DOHH2 (cell line): Measurements from ENCODE around the gene PRSS48.

Source experiments
- H3F3A ChIP-seq: fragments of 200-600 bp; sonication (generic), shearing (Covaris generic); 2 replicates; pipeline ENCODE4 v1.6.0; 2016; ENCODE audit warnings: antibody characterized with exemption, mild to moderate bottlenecking; ENCODE audit not compliant: control insufficient read depth, insufficient read depth
- H3K27ac ChIP-seq: fragments of 200-600 bp; sonication (generic); 2 replicates; pipeline ENCODE4 v1.5.1; 2014; ENCODE audit warnings: low read depth, mild to moderate bottlenecking, low read length, moderate library complexity
- H3K27me3 ChIP-seq: fragments of 200-600 bp; sonication (generic); 2 replicates; pipeline ENCODE4 v1.6.1; 2014; ENCODE audit warnings: mild to moderate bottlenecking, low read length, mixed read lengths; ENCODE audit not compliant: control insufficient read depth
- H3K36me3 ChIP-seq: fragments of 200-600 bp; sonication (generic); 2 replicates; pipeline ENCODE4 v1.6.1; 2014; ENCODE audit warnings: mild to moderate bottlenecking, low read length, moderate library complexity, mixed read lengths; ENCODE audit not compliant: control insufficient read depth
- H3K4me1 ChIP-seq: fragments of 200-600 bp; sonication (generic); 2 replicates; pipeline ENCODE4 v1.6.1; 2014; ENCODE audit warnings: mild to moderate bottlenecking, low read length, mixed read lengths; ENCODE audit not compliant: control insufficient read depth
- H3K4me2 ChIP-seq: fragments of 200-600 bp; sonication (generic); 2 replicates; pipeline ENCODE4 v1.6.0; 2014; ENCODE audit warnings: mild to moderate bottlenecking, low read length, moderate library complexity
- H3K4me3 ChIP-seq: fragments of 200-600 bp; sonication (generic); 2 replicates; pipeline ENCODE4 v1.5.1; 2014; ENCODE audit warnings: mild to moderate bottlenecking, low read length, mixed read lengths
- H3K79me2 ChIP-seq: fragments of 200-600 bp; sonication (generic); 2 replicates; pipeline ENCODE4 v1.6.1; 2014; ENCODE audit warnings: mild to moderate bottlenecking, low read length, mixed read lengths; ENCODE audit not compliant: control insufficient read depth
- H3K9me2 ChIP-seq: fragments of 200-600 bp; sonication (generic); replicated peaks from 2 replicates; pipeline ENCODE4 v1.6.1; 2014; ENCODE audit warnings: mild to moderate bottlenecking, low read length, mixed read lengths; ENCODE audit not compliant: control insufficient read depth
- H3K9me3 ChIP-seq: fragments of 200-600 bp; sonication (generic); 2 replicates; pipeline ENCODE4 v1.6.1; 2014; ENCODE audit warnings: antibody characterized with exemption, low read length, mixed read lengths; ENCODE audit not compliant: control insufficient read depth, insufficient read depth
- H4K20me1 ChIP-seq: fragments of 200-600 bp; sonication (generic); 2 replicates; pipeline ENCODE4 v1.6.0; 2014; ENCODE audit warnings: low read depth, mild to moderate bottlenecking, antibody characterized with exemption, low read length, moderate library complexity; ENCODE audit not compliant: control insufficient read depth, insufficient read depth
- EZH2phosphoT487 ChIP-seq: fragments of 200-600 bp; sonication (generic); IDR thresholded peaks from 2 replicates; pipeline ENCODE4 v1.6.1; 2017; ENCODE audit warnings: borderline replicate concordance, mild to moderate bottlenecking, antibody characterized with exemption, low read length, moderate library complexity, mixed read lengths
- TF ChIP-seq, protein P1 (sequence below): fragments of 200-600 bp; sonication (generic); IDR thresholded peaks from one replicate; pipeline ENCODE4 v1.5.1; 2014; ENCODE audit warnings: antibody characterized with exemption, mild to moderate bottlenecking, low read depth, low read length; ENCODE audit not compliant: poor library complexity, severe bottlenecking

PRSS48 gene

GRCh38 chr4:151324124-151324751 lies 47.3 kb downstream of the PRSS48 start:
- Histone ChIP-seq H4K20me1 (no peaks in the 10 kb centered on the region), H3K27ac (no peak overlapping the region), H3K36me3 (no peaks in the 10 kb centered on the region), H3K4me2 (no peak overlapping the region), H3K27me3 (no peaks in the 10 kb centered on the region), H3K4me3 (no peak overlapping the region), H3F3A (no peaks in the 10 kb centered on the region), H3K79me2 (no peaks in the 10 kb centered on the region), H3K9me3 (no peaks in the 10 kb centered on the region), H3K4me1 (no peaks in the 10 kb centered on the region), H3K9me2 (no peaks in the 10 kb centered on the region)
- TF ChIP-seq, protein P1, sequence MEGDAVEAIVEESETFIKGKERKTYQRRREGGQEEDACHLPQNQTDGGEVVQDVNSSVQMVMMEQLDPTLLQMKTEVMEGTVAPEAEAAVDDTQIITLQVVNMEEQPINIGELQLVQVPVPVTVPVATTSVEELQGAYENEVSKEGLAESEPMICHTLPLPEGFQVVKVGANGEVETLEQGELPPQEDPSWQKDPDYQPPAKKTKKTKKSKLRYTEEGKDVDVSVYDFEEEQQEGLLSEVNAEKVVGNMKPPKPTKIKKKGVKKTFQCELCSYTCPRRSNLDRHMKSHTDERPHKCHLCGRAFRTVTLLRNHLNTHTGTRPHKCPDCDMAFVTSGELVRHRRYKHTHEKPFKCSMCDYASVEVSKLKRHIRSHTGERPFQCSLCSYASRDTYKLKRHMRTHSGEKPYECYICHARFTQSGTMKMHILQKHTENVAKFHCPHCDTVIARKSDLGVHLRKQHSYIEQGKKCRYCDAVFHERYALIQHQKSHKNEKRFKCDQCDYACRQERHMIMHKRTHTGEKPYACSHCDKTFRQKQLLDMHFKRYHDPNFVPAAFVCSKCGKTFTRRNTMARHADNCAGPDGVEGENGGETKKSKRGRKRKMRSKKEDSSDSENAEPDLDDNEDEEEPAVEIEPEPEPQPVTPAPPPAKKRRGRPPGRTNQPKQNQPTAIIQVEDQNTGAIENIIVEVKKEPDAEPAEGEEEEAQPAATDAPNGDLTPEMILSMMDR: no peak
- TF ChIP-seq EZH2phosphoT487: no peak

GRCh38 chr4:151324752-151325110 lies 47.8 kb downstream of the PRSS48 start:
- H3K79me2 ChIP-seq: no peaks in the 10 kb centered on the region
- H3K4me2 ChIP-seq: no peak overlapping the region
- no peak overlapping the region for H3K4me3 ChIP-seq
- H3K27ac ChIP-seq: no peak overlapping the region
- TF ChIP-seq, protein P1: no peak
- TF ChIP-seq EZH2phosphoT487: no peak
- H3K36me3 ChIP-seq: no peaks in the 10 kb centered on the region
- H3F3A ChIP-seq: no peaks in the 10 kb centered on the region
- H3K9me3 ChIP-seq: no peaks in the 10 kb centered on the region
- no peaks in the 10 kb centered on the region for H4K20me1 ChIP-seq
- H3K27me3 ChIP-seq: no peaks in the 10 kb centered on the region
- H3K4me1 ChIP-seq: no peaks in the 10 kb centered on the region
- no peaks in the 10 kb centered on the region for H3K9me2 ChIP-seq

DNA sequence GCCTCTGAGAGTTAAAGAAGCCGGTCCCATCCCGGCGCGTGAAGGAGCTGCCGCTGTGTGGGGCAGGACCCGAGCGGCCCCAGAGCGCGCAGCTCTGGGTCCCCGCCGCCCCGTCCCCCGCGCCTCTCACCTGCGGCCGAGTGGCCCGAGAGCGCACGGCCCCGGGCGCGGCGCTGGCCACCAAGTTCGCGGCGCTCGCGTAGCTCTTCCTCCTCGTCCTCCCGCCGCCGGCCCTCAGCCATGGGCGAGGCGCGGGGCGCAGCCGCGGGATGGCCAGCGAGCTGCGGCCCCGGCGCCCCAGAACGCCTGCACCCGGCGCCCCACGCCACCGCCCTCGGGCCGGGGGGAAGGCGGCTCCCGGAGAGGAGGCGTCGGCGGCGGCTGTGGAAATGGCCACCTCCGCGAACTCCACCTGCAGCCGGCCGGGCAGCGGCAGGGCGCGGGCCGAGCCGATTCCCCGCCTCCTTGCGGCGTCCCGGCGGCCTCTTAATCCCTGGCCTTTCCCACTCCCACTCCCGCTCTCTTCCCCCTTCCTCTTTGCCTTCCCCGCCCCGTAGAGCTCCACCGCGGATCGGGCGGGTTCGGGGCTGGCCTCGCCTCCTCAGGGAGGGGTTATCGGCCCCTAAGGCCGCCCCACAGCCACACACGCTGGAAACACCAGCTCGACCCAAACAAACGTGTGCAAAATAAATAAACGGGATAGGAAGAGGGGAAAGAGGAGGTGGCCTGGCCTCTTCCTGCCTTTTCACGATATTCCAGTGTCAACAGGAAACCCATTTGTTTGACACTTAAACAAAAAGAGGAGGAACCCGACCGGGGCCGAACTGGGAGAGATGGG lies 48.4 kb downstream of the PRSS48 start, which contains the start of gene SH3D19:
SH3D19 (minus strand) TSS at position 495 of the 838 bp plus-strand sequence; CDS start at position 242, 253 bp downstream.
- TF ChIP-seq EZH2phosphoT487: no peak
- TF ChIP-seq, protein P1: no peak
- H3K36me3 ChIP-seq: no peaks in the 10 kb centered on the region
- no peaks in the 10 kb centered on the region for H3K9me2 ChIP-seq
- no peaks in the 10 kb centered on the region for H3F3A ChIP-seq
- H3K4me3 ChIP-seq: no peak within 1 kb of the TSS
- H3K27me3 ChIP-seq: no peaks in the 10 kb centered on the region
- H3K27ac ChIP-seq: no peak within 1 kb of the TSS
- H3K9me3 ChIP-seq: no peaks in the 10 kb centered on the region
- H3K79me2 ChIP-seq: no peaks in the 10 kb centered on the region
- H3K4me1 ChIP-seq: no peaks in the 10 kb centered on the region
- H3K4me2 ChIP-seq: no peak within 1 kb of the TSS
- H4K20me1 ChIP-seq: no peaks in the 10 kb centered on the region
